Activated gamma-delta T cell treated with Interleukin-2 at 50 U/mL for 16 hours (primary cell): ENCODE results near the gene SPINK14.

Experiments
- DNase-seq: peaks from one replicate; pipeline ENCODE4 v3.0.0-alpha.2; 2020

Gene SPINK14

DNA sequence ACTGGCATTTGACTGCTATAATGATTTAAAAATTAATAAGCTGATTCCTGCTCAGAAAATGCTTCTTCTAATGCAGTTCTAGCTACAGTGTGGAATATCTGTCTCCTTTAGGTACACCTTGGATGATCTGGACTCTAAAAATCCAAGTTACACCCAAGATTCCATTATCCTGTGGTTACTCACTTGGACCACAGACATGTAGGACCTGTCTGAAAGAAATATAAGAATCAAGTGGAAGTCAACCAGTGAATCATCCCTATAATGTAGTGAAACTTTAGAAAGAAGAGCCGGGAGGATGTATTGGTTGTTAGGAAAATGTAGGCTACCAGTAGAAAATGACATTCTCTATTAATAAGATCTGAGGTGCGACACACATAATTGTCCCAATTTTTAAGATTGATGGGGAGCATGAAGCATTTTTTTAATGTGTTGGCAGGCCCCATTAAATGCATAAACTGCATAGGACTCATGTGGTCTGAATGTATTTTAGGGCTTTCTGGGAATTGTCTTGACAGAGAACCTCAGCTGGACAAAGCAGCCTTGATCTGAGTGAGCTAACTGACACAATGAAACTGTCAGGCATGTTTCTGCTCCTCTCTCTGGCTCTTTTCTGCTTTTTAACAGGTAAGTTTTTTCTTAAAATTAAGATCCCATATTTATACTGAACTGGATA is 34.3 kb downstream of the SPINK14 start, which contains the start of gene SPINK6:
Gene SPINK6 (plus strand): TSS at position 512 of the 673 bp plus-strand sequence. CDS start 55 bp downstream, at position 567.
- no peak for DNase-seq

GRCh38 chr5:148205044-148205806 is 36.9 kb downstream of the SPINK14 start:
- DNase-seq, result no peak

- no peak for DNase-seq
Measured at GRCh38 chr5:148205865-148206264, 37.5 kb downstream of the SPINK14 start.

- no peak for DNase-seq
Measured at GRCh38 chr5:148206620-148207019, 38.3 kb downstream of the SPINK14 start.

DNA sequence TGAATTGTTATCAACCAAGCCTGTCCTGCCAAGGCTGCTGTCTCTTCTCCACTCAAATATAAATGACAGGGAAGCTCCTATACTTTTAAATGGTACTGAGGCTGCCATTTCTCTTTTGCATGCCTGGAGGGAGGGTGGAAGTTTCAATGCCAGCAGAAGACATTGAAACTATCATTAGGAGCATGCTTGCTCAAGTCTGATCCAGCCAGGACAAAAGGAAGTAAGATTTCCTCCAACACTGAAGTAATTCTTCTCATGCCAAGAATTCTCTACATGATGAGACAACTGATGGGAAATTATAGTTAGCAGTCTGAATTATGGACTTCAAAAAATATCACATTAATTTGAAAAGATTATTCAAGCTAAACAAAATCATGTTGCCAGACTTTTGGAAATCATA is 39.9 kb downstream of the SPINK14 start:
- DNase-seq, result no peak

GRCh38 chr5:148209151-148209770 is 40.9 kb downstream of the SPINK14 start:
- DNase-seq, result no peak

- no peak for DNase-seq
Measured at GRCh38 chr5:148214665-148215185, 46.4 kb downstream of the SPINK14 start.

DNA sequence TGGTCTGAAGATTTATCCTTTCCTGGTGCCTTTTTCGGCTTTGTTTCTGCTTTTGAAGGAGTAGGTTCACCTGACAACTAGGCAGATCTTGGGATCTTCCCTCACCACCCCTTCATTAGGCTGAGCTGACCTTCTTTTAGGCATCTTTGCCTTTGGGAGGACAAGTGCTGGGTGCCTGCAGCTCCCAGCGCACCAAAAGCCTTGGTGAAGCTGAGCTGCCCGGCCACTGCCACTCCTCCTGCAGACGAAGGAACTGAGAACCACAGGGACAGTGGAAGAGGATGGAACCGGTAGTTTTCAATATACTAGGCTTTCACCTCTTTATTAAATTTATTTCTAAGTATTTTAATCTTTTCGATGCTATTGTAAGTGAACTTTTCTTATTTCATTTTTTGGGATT is 53.2 kb downstream of the SPINK14 start:
- DNase-seq, result no peak

DNA sequence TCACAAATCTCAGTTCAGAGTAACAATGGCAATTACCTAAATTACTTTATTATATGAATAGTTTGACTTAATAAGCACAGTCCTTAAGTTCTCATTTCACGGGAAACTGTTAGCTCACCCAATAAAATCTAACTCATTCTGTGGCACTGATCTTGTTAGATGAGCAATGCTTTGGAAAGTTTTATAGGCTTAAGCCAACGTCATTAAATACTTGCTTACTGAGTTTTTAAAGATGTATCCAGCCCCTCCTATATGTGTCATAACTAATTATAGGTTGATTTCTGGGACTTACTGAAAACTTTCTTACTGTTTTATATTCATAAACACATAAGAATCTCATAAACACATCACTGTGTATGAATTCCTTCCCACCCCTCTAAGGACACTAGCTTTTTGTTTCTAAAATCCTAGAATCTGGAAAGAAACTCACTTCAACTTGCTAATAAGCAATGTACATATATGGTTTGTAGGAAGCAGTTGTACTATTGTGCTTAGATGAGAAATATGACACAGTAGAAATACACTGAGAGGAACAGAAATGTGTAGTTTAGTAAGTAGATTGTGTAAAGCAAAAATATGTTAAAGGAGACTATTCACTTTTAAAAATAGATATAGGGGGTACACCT is 55.9 kb downstream of the SPINK14 start:
- no peak for DNase-seq
